Fibroblast of the aortic adventitia (primary cell): ENCODE results near the gene EXOC8. TPM values are rescaled to one million over a fixed set of nuclear protein-coding genes. Genes with fewer than 3 reads are reported as not detected.

Source experiments
- DNase-seq: peaks from one replicate; pipeline ENCODE4 v3.0.0-alpha.2; 2010; ENCODE audit warnings: low read depth
- H3K4me3 ChIP-seq: 2 replicates; pipeline ENCODE4 v1.5.1; 2011; ENCODE audit warnings: low read depth, mild to moderate bottlenecking, control low read depth, low read length, moderate library complexity
- CTCF ChIP-seq: IDR thresholded peaks from 2 replicates; pipeline ENCODE4 v1.5.1; 2011; ENCODE audit warnings: mild to moderate bottlenecking, low read length, control low read depth, inconsistent platforms; ENCODE audit not compliant: insufficient read depth
- total RNA-seq: library from RNA; depleted of rRNA; stranded (reverse); fragments of >200 nt; gene quantifications from 2 replicates; pipeline ENCODE4 v1.2.3, GENCODE V29; 2012; ENCODE audit warnings: low replicate concordance

Gene EXOC8
- total RNA-seq, 1 donor = 19.3 TPM

GRCh38 chr1:231318015-231318355, 19.7 kb downstream of the EXOC8 start:
- TF ChIP-seq CTCF = no peak

GRCh38 chr1:231317306-231318014, 20.2 kb downstream of the EXOC8 start:
- no peak overlapping the region for H3K4me3 ChIP-seq
- TF ChIP-seq CTCF = no peak
- no peak for DNase-seq

More at GRCh38 chr1:231318015-231318355, 19.7 kb downstream of the EXOC8 start:
- DNase-seq = no peak
- no peak overlapping the region for H3K4me3 ChIP-seq

- peak; percentile 56 for TF ChIP-seq CTCF
- H3K4me3 ChIP-seq = no peak overlapping the region
- DNase-seq = peak; percentile 30
Observed at GRCh38 chr1:231315887-231316286, 21.8 kb downstream of the EXOC8 start.

GRCh38 chr1:231313661-231314060, 24.0 kb downstream of the EXOC8 start:
- no peak for DNase-seq
- no peak for TF ChIP-seq CTCF
- H3K4me3 ChIP-seq = no peak overlapping the region

GRCh38 chr1:231312432-231312788, 25.2 kb downstream of the EXOC8 start:
- no peak for DNase-seq
- no peak overlapping the region for H3K4me3 ChIP-seq
- no peak for TF ChIP-seq CTCF

GRCh38 chr1:231311720-231312431, 25.8 kb downstream of the EXOC8 start:
- TF ChIP-seq CTCF = no peak
- H3K4me3 ChIP-seq = no peak overlapping the region

More at GRCh38 chr1:231311720-231312431, 25.8 kb downstream of the EXOC8 start:
- no peak for DNase-seq
